Amygdala (tissue), 56 donors: ENCODE data around the gene DCK.

Experiments used
- DNase-seq, 56 donors: peaks; one replicate each; lab custom pipeline; 2025; lab: John Stamatoyannopoulos, UW

Gene DCK

GRCh38 chr4:70993181-70994068, at the start of gene DCK:
DCK (plus strand) TSS chr4:70993649; CDS start chr4:70993836, 187 bp downstream.
- DNase-seq: peak; percentile 32 to 95 (median 78)

- no peak for DNase-seq
These were observed 48.4 kb upstream of the DCK start for GRCh38 chr4:70945046-70945445.

GRCh38 chr4:70945452-70946055, 47.9 kb upstream of the DCK start:
- DNase-seq: no peak

GRCh38 chr4:70946939-70947338, 46.5 kb upstream of the DCK start:
- no peak for DNase-seq

- DNase-seq: peak in 1 of 56 donors; percentile 1
These were observed 44.7 kb upstream of the DCK start for GRCh38 chr4:70948665-70949260.

- no peak for DNase-seq
These were observed 39.4 kb upstream of the DCK start for GRCh38 chr4:70954032-70954431.

- DNase-seq: no peak
These were observed 36.8 kb upstream of the DCK start for GRCh38 chr4:70956549-70957210.

GRCh38 chr4:70958681-70959080, 34.8 kb upstream of the DCK start:
- DNase-seq: no peak

- no peak for DNase-seq
These were observed 24.4 kb upstream of the DCK start for GRCh38 chr4:70969076-70969475.

- no peak for DNase-seq
These were observed 17.2 kb upstream of the DCK start for GRCh38 chr4:70976252-70976651.

GRCh38 chr4:70979445-70980008, 13.9 kb upstream of the DCK start:
- DNase-seq: no peak

GRCh38 chr4:70980196-70980595, 13.3 kb upstream of the DCK start:
- no peak for DNase-seq

- no peak for DNase-seq
These were observed 9.3 kb upstream of the DCK start for GRCh38 chr4:70984106-70984505.

GRCh38 chr4:70984589-70984988, 8.9 kb upstream of the DCK start:
- DNase-seq: no peak

GRCh38 chr4:70991596-70991995, 1.9 kb upstream of the DCK start:
- DNase-seq: no peak

GRCh38 chr4:70992391-70992881, 1.0 kb upstream of the DCK start:
- DNase-seq: peak in 7 of 56 donors; percentile 1 to 30 (median 5)

- DNase-seq: no peak
These were observed 569 bp downstream of the DCK start for GRCh38 chr4:70994069-70994366.

GRCh38 chr4:70994387-70995099, 1.1 kb downstream of the DCK start:
- no peak for DNase-seq

GRCh38 chr4:70996018-70996360, 2.5 kb downstream of the DCK start:
- DNase-seq: peak in 5 of 56 donors; percentile 3 to 8 (median 5)

GRCh38 chr4:70997036-70997435, 3.6 kb downstream of the DCK start:
- no peak for DNase-seq
